HepG2 (cell line): ENCODE data around the gene RUSF1. TPM values are rescaled to one million over a fixed set of nuclear protein-coding genes. Genes with fewer than 3 reads are reported as not detected.

Experiments used
- FOXK2 ChIP-seq: fragments of 450-650 bp; IDR thresholded peaks from 2 replicates; pipeline ENCODE4 v1.6.1; 2016
- GZF1 ChIP-seq: sonication (generic); formaldehyde crosslinking; IDR thresholded peaks from 2 replicates; pipeline ENCODE4 v1.5.1; 2020; ENCODE audit warnings: mild to moderate bottlenecking, missing genetic modification reagents
- HNF4G ChIP-seq, 2 experiments: sonication (generic) in 1 of 2; formaldehyde crosslinking in 1 of 2; IDR thresholded peaks; 2 replicates each; pipeline versions ENCODE4 v1.4.0 to v1.6.1; 2011 to 2020; ENCODE audit warnings: borderline replicate concordance in 2 of 2, low read depth in 2 of 2, mild to moderate bottlenecking in 2 of 2, low read length in 1 of 2, missing genetic modification reagents in 1 of 2, moderate library complexity in 1 of 2
- KAT7 ChIP-seq: IDR thresholded peaks from 2 replicates; pipeline ENCODE4 v1.6.1; 2018; ENCODE audit warnings: borderline replicate concordance, missing compliant biosample characterization
- KMT2A ChIP-seq: sonication (generic); formaldehyde crosslinking; IDR thresholded peaks from 2 replicates; pipeline ENCODE4 v1.4.0; 2020; ENCODE audit warnings: missing genetic modification reagents
- PLSCR1 ChIP-seq: sonication (generic); formaldehyde crosslinking; IDR thresholded peaks from 2 replicates; pipeline ENCODE4 v1.5.0; 2020; ENCODE audit warnings: missing genetic modification reagents, mild to moderate bottlenecking, borderline replicate concordance
- PPARG ChIP-seq: conservative IDR thresholded peaks from 2 replicates; pipeline ENCODE4 v1.6.1; 2016; ENCODE audit warnings: missing biosample characterization, missing genetic modification reagents
- REL ChIP-seq: sonication (generic); formaldehyde crosslinking; conservative IDR thresholded peaks from 2 replicates; pipeline ENCODE4 v1.8.0; 2022; ENCODE audit warnings: mild to moderate bottlenecking, missing genetic modification reagents, moderate library complexity
- SNAPC5 ChIP-seq: sonication (generic); formaldehyde crosslinking; IDR thresholded peaks from 2 replicates; pipeline ENCODE4 v1.8.1; 2023; ENCODE audit warnings: mild to moderate bottlenecking, missing genetic modification reagents, borderline replicate concordance
- SRY ChIP-seq: sonication (generic); formaldehyde crosslinking; IDR thresholded peaks from 2 replicates; pipeline ENCODE4 v1.8.0; 2022; ENCODE audit warnings: mild to moderate bottlenecking, missing genetic modification reagents
- YY1 ChIP-seq: IDR thresholded peaks from 2 replicates; pipeline ENCODE4 v1.6.1; 2011; ENCODE audit warnings: low read length, low read depth, moderate library complexity, mild to moderate bottlenecking; ENCODE audit not compliant: insufficient read depth, insufficient replicate concordance
- ZNF136 ChIP-seq: sonication (generic); formaldehyde crosslinking; IDR thresholded peaks from 2 replicates; pipeline ENCODE4 v1.8.1; 2022; ENCODE audit warnings: low read depth, mild to moderate bottlenecking, moderate library complexity, missing genetic modification reagents
- ZNF333 ChIP-seq: sonication (generic); formaldehyde crosslinking; IDR thresholded peaks from 2 replicates; pipeline ENCODE4 v1.4.0; 2020; ENCODE audit warnings: mild to moderate bottlenecking, missing genetic modification reagents, borderline replicate concordance
- ZNF343 ChIP-seq: sonication (generic); formaldehyde crosslinking; IDR thresholded peaks from 2 replicates; pipeline ENCODE4 v1.4.0; 2020; ENCODE audit warnings: mild to moderate bottlenecking, missing genetic modification reagents
- ZNF691 ChIP-seq: sonication (generic); formaldehyde crosslinking; IDR thresholded peaks from 2 replicates; pipeline ENCODE4 v1.4.0; 2020; ENCODE audit warnings: missing genetic modification reagents, low read depth, mild to moderate bottlenecking, borderline replicate concordance
- ZNF709 ChIP-seq: sonication (generic); formaldehyde crosslinking; IDR thresholded peaks from 2 replicates; pipeline ENCODE4 v1.5.0; 2020; ENCODE audit warnings: mild to moderate bottlenecking, missing genetic modification reagents
- polyA plus RNA-seq, 8 experiments: library from polyadenylated mRNA; depleted of rRNA in 3 of 8; stranded (reverse) in 7 of 8; unstranded in 1 of 8; fragments of >200 nt; fragmentation: Illumina TruSeq in 4 of 8; extraction: Trizol in 4 of 8; gene quantifications; 2 replicates each; pipeline versions ENCODE4 v1.2.1 to v1.2.3, GENCODE V29; 2011 to 2016; ENCODE audit warnings: low read depth in 4 of 8, missing spikeins in 1 of 8, mixed read lengths in 1 of 8; ENCODE audit not compliant: insufficient read depth in 1 of 8
- total RNA-seq, 5 experiments: library from RNA; depleted of rRNA; stranded (reverse); fragments of >200 nt; fragmentation: Illumina TruSeq; extraction: Trizol; gene quantifications; 2 replicates each; pipeline ENCODE4 v1.2.3, GENCODE V29; 2016; ENCODE audit warnings: low read depth in 1 of 5
- TF ChIP-seq, protein P1 (sequence below): IDR thresholded peaks from 2 replicates; pipeline ENCODE4 v1.6.1; 2016; ENCODE audit warnings: missing compliant biosample characterization, missing genetic modification reagents, borderline replicate concordance
- TF ChIP-seq, protein P2 (sequence below), 2 experiments: sonication (generic) in 1 of 2; formaldehyde crosslinking in 1 of 2; IDR thresholded peaks; 2 replicates each; pipeline versions ENCODE4 v1.6.1 to v1.9.0; 2014 to 2022; ENCODE audit warnings: antibody characterized with exemption in 1 of 2, borderline replicate concordance in 1 of 2, inconsistent platforms in 1 of 2, low read depth in 1 of 2, missing genetic modification reagents in 1 of 2

The RUSF1 gene
- total and polyA plus RNA-seq, 2 of the 13 experiments (the other 11 are each of a cell fraction or from before 2014, with no cell fraction given): 40.8 to 50.2 TPM

DNA sequence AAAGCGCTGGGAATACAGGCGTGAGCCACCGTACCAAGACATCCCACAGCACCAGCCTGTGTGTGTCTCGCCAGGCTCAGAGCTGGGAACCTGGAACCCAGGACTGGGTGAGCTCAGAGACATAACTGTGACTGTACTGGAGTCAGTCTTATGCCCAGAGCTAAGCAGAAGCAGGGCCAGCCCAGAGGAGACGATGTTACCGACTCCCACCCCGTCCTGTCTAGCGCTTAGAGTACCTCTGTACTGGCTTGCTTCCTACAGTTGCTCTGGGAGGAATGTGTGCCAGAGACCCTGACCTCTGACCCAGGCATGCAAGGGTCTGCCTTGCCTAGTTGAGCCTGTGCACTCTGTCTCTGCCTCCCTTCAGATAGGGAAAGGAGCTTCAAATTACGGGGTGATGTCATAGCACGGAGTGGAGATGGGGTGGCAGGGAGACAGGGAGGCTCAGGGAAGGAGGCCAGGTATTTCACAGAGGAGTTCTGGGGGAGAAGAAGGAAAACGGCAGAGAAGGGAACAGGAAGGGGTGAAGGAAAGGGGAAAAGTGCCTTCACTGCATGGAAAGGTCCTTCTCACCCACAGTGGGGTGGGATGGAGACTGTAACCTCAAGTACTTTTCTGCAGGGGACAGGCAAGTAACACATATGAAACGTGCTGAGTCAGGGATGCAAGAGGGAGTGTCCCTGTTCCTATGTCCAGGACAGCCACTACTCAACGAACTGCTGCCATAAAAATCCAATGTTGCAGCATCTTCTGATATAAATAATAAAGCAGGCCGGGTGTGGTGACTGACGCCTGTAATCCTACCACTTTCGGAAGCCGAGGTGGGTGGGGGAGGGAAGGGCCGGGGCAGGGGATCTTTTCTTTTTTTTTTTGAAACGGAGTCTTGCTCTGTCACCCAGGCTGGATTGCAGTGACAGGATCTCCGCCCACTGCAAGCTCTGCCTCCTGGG lies 54.7 kb downstream of the RUSF1 start (continued):
- TF ChIP-seq, protein P1, sequence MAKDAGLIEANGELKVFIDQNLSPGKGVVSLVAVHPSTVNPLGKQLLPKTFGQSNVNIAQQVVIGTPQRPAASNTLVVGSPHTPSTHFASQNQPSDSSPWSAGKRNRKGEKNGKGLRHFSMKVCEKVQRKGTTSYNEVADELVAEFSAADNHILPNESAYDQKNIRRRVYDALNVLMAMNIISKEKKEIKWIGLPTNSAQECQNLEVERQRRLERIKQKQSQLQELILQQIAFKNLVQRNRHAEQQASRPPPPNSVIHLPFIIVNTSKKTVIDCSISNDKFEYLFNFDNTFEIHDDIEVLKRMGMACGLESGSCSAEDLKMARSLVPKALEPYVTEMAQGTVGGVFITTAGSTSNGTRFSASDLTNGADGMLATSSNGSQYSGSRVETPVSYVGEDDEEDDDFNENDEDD: 0 out of 2 replicates have a peak, but pooled peaks have one; percentile 26
- TF ChIP-seq HNF4G (IDR thresholded peaks at IDR 0.05; ENCODE audit: borderline replicate concordance, low read depth, low read length): no peak
- 0 out of 2 replicates have a peak, but pooled peaks have one; percentile 68 for TF ChIP-seq HNF4G (CRISPR knock-in tag; IDR thresholded peaks at IDR 0.05; ENCODE audit: borderline replicate concordance, low read depth)
- TF ChIP-seq ZNF136: no peak
- no peak for TF ChIP-seq GZF1 (CRISPR knock-in tag)
- no peak for TF ChIP-seq FOXK2
- no peak for TF ChIP-seq ZNF333 (CRISPR knock-in tag)
- TF ChIP-seq PPARG: no peak
- 0 out of 2 replicates have a peak, but pooled peaks have one; percentile 51 for TF ChIP-seq SRY
- TF ChIP-seq ZNF709 (CRISPR knock-in tag): no peak
- TF ChIP-seq ZNF343 (CRISPR knock-in tag): no peak
- no peak for TF ChIP-seq PLSCR1 (CRISPR knock-in tag)
- TF ChIP-seq YY1: no peak
- TF ChIP-seq ZNF691: no peak
- TF ChIP-seq, protein P2, sequence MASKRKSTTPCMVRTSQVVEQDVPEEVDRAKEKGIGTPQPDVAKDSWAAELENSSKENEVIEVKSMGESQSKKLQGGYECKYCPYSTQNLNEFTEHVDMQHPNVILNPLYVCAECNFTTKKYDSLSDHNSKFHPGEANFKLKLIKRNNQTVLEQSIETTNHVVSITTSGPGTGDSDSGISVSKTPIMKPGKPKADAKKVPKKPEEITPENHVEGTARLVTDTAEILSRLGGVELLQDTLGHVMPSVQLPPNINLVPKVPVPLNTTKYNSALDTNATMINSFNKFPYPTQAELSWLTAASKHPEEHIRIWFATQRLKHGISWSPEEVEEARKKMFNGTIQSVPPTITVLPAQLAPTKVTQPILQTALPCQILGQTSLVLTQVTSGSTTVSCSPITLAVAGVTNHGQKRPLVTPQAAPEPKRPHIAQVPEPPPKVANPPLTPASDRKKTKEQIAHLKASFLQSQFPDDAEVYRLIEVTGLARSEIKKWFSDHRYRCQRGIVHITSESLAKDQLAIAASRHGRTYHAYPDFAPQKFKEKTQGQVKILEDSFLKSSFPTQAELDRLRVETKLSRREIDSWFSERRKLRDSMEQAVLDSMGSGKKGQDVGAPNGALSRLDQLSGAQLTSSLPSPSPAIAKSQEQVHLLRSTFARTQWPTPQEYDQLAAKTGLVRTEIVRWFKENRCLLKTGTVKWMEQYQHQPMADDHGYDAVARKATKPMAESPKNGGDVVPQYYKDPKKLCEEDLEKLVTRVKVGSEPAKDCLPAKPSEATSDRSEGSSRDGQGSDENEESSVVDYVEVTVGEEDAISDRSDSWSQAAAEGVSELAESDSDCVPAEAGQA (IDR thresholded peaks at IDR 0.05; ENCODE audit: low read depth): no peak
- TF ChIP-seq, protein P2 (CRISPR knock-in tag; IDR thresholded peaks at IDR 0.05; ENCODE audit: borderline replicate concordance): no peak
- peak; percentile 62; the same call in 1 of the 2 replicates for TF ChIP-seq KMT2A (CRISPR knock-in tag)
- TF ChIP-seq KAT7 (CRISPR knock-in tag): no peak
- TF ChIP-seq SNAPC5: no peak
- no peak for TF ChIP-seq REL (CRISPR knock-in tag)
